ENCODE results near the gene KRT26.

GRCh38 chr17:40809721-40810421 is 37.9 kb upstream of the KRT26 start:
- TF ChIP-seq POLR2A (IDR thresholded peaks at IDR 0.05; ENCODE audit: low read depth) (no peak), CTCF (IDR thresholded peaks at IDR 0.05) (no peak), EP300 (IDR thresholded peaks at IDR 0.05) (no peak)
